Stimulated activated naive CD8-positive, alpha-beta T cell treated with anti-CD3 and anti-CD28 coated beads, Interleukin-15, Interleukin-2, amounts not matched to agents 100 ng/mL and 50 ng/mL, for 24 hours (primary cell): ENCODE results near the gene TNNC1.
A peak's percentile ranks its signal among the peaks of the same experiment; 100 is the strongest.

Experiments
- H3K27ac Mint-ChIP-seq: one replicate; pipeline ENCODE4 v1.8.0; 2021; ENCODE audit warnings: mild to moderate bottlenecking, mixed read lengths
- H3K27me3 Mint-ChIP-seq: one replicate; pipeline ENCODE4 v1.8.0; 2021; ENCODE audit warnings: mixed read lengths
- H3K36me3 Mint-ChIP-seq: one replicate; pipeline ENCODE4 v1.8.0; 2021; ENCODE audit warnings: low read depth, mixed read lengths
- H3K4me1 Mint-ChIP-seq: one replicate; pipeline ENCODE4 v1.8.0; 2021; ENCODE audit warnings: low read depth, mixed read lengths
- H3K4me3 Mint-ChIP-seq: one replicate; pipeline ENCODE4 v1.8.0; 2021; ENCODE audit warnings: mild to moderate bottlenecking, mixed read lengths
- H3K9me3 Mint-ChIP-seq: one replicate; pipeline ENCODE4 v1.8.0; 2021; ENCODE audit warnings: mixed read lengths

The TNNC1 gene

DNA sequence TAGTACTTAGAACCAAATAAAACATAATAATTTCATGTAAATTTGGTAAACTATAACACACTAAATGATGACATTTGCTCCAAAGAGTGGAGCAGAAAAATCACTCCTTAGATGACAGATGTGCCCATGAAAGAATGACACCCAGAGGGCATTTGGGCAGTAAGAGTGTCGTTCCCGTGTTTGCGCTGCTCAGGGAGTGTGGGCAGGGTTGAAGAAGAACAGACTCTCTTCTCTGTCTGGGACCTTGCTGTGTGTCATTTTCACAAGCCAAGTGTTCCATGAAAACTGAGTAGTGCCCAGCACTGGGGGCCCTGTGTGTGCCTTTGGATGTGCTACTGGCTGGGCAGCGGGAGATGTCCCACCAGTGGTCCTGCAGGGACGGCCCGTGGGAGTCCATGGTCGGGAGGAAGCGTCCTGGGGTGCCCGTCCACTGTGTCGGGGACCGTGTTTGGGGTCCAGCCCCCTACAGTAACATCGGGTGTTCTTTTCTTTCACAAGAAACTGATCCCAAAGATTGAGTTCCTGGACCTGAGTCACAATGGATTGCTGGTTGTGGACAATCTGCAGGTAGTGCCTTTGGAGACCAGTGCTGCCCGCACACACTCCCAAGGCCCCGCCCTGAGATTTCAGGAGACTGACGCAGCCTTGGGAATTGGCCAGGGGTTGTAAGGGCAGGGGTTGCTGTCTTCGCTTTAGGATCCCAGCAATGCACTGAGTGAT is 23.4 kb upstream of the TNNC1 start:
- Mint-ChIP-seq H3K27ac (no peak overlapping the region), H3K36me3 (peaks cover 53% of the 10 kb centered on the region), H3K27me3 (no peaks in the 10 kb centered on the region), H3K4me1 (no peaks in the 10 kb centered on the region), H3K4me3 (no peak overlapping the region), H3K9me3 (no peaks in the 10 kb centered on the region)

GRCh38 chr3:52473026-52473425 is 19.2 kb upstream of the TNNC1 start:
- Mint-ChIP-seq H3K4me3 (no peak overlapping the region), H3K4me1 (no peaks in the 10 kb centered on the region), H3K36me3 (peaks cover 31% of the 10 kb centered on the region), H3K27ac (no peak overlapping the region), H3K9me3 (no peaks in the 10 kb centered on the region), H3K27me3 (no peaks in the 10 kb centered on the region)

DNA sequence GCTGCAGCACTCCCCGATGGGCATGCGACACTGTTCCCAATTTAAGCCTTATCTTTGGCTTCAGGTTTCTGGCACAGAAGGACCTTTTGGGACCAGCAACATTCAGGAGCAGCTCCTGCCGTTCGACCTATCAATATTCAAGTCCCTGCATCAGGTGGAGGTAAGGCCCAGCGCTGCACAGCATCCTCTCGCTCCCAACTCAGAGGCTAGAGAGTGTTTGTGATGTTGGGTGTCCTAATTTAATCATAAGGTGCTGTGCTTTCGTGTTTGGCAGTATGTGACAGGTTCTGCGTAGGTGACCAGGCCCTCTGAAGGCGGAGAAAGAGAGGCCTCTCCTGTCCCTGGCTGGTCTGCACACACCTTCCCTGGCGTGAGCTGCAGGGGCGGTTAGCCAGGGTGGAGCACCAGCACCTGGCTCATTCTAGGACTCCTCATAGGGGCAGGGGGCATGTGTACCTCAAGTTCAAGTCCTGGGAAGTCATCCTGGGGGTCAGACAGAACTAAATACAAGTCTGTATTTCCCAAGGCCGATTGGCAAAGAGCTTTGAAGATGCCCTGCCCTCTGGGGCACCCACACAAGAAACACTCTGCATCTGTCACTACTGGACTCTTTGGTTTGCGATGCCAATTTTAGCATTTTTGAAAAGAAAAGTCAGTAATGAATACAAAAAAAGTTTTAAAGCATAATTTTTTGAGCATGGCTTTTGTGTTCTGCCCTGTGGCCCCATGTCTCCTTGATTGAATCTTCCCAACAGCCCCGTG is 18.6 kb upstream of the TNNC1 start:
- Mint-ChIP-seq H3K9me3 (no peaks in the 10 kb centered on the region), H3K27me3 (no peaks in the 10 kb centered on the region), H3K4me1 (no peaks in the 10 kb centered on the region), H3K4me3 (no peak overlapping the region), H3K36me3 (peaks cover 28% of the 10 kb centered on the region), H3K27ac (no peak overlapping the region)

DNA sequence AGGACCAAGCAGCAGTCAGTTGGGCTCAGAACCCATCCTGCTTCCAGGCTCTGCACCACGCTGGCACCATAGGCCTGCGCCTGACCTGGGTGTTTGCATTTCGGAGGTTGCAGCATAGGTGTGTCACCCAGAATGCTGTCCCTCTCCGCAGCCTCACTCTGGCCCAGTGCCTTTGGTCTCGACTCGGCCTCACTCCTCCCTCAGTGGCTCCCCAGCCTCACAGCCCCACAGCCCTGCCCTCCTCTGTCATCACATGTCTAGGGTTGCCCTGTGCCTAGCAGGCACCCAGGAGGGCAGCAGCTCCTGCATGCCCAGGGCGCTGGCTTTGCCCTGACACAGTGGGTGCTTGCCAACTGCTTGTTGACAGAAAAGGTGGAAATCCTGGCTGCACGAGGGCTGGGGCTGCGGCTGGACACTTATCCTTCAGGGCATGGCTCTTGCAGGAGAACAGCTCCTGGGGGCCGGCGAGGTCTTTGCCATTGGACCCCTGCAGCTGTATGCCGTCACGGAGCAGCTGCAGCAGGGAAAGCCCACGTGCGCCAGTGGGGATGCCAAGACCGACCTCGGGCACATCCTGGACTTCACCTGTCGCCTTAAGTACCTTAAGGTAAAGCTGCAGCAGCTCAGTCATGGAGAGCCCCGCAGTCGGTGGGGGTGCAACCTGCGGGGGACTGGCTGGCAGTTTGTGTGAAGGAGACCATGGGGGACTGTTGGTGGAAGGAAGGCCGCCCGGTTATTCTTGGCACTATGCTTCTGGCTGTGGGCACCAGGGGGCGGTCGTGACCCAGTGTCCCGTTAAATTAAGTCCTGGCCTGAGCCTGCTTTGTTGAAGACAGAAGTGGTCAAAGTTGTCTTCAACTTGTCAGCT is 17.8 kb upstream of the TNNC1 start:
- no peak overlapping the region for H3K4me3 Mint-ChIP-seq
- H3K36me3 Mint-ChIP-seq, result peaks cover 28% of the 10 kb centered on the region
- no peaks in the 10 kb centered on the region for H3K27me3 Mint-ChIP-seq
- H3K27ac Mint-ChIP-seq, result no peak overlapping the region
- H3K4me1 Mint-ChIP-seq, result no peaks in the 10 kb centered on the region
- no peaks in the 10 kb centered on the region for H3K9me3 Mint-ChIP-seq

DNA sequence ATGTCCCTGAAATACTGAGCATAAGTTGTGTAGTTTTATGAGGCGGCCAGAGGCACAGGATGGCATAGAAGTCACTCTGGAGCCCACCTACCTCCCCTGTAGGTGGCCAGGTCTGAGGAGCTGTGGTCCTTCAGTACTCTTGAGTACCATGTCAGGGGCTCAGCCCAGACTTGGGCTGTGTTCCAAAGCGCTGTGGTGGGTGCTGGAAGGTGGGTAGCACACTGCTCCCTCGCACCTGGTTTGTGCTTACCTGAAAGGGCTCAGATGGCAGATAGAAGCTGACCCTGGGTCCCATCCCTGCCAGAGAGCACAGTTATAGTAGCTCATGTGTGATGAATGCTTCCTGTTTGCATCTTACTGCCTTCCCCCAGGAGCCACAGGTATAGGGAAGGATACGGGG is 17.1 kb upstream of the TNNC1 start:
- no peaks in the 10 kb centered on the region for H3K9me3 Mint-ChIP-seq
- no peak overlapping the region for H3K27ac Mint-ChIP-seq
- no peaks in the 10 kb centered on the region for H3K27me3 Mint-ChIP-seq
- peaks cover 28% of the 10 kb centered on the region for H3K36me3 Mint-ChIP-seq
- H3K4me1 Mint-ChIP-seq, result no peaks in the 10 kb centered on the region
- H3K4me3 Mint-ChIP-seq, result no peak overlapping the region

GRCh38 chr3:52469001-52469400 is 15.2 kb upstream of the TNNC1 start:
- Mint-ChIP-seq H3K9me3 (no peaks in the 10 kb centered on the region), H3K27ac (peak overlapping the region; percentile 55), H3K36me3 (peaks cover 22% of the 10 kb centered on the region)

GRCh38 chr3:52468336-52468735 is 14.5 kb upstream of the TNNC1 start:
- Mint-ChIP-seq H3K27me3 (no peaks in the 10 kb centered on the region), H3K36me3 (peaks cover 23% of the 10 kb centered on the region), H3K9me3 (no peaks in the 10 kb centered on the region), H3K4me1 (peaks cover 2% of the 10 kb centered on the region), H3K27ac (peak overlapping the region; percentile 31), H3K4me3 (no peak overlapping the region)

More at GRCh38 chr3:52469001-52469400, 15.2 kb upstream of the TNNC1 start:
- no peaks in the 10 kb centered on the region for H3K27me3 Mint-ChIP-seq
- H3K4me1 Mint-ChIP-seq, result no peaks in the 10 kb centered on the region
- H3K4me3 Mint-ChIP-seq, result no peak overlapping the region

- Mint-ChIP-seq H3K4me1 (peaks cover 15% of the 10 kb centered on the region), H3K4me3 (no peak overlapping the region), H3K27me3 (no peaks in the 10 kb centered on the region), H3K9me3 (no peaks in the 10 kb centered on the region), H3K36me3 (peaks cover 32% of the 10 kb centered on the region), H3K27ac (no peak overlapping the region)
Measured at GRCh38 chr3:52463416-52463815, 9.6 kb upstream of the TNNC1 start.

- H3K27ac Mint-ChIP-seq, result no peak overlapping the region
- no peak overlapping the region for H3K4me3 Mint-ChIP-seq
- H3K4me1 Mint-ChIP-seq, result peaks cover 29% of the 10 kb centered on the region
- H3K27me3 Mint-ChIP-seq, result no peaks in the 10 kb centered on the region
- peaks cover 41% of the 10 kb centered on the region for H3K36me3 Mint-ChIP-seq
- H3K9me3 Mint-ChIP-seq, result no peaks in the 10 kb centered on the region
Measured at GRCh38 chr3:52461874-52462273, 8.0 kb upstream of the TNNC1 start.

- Mint-ChIP-seq H3K9me3 (no peaks in the 10 kb centered on the region), H3K4me3 (no peak overlapping the region), H3K4me1 (peaks cover 47% of the 10 kb centered on the region), H3K27me3 (no peaks in the 10 kb centered on the region), H3K36me3 (peaks cover 33% of the 10 kb centered on the region), H3K27ac (no peak overlapping the region)
Measured at GRCh38 chr3:52458770-52459545, 5.1 kb upstream of the TNNC1 start.

GRCh38 chr3:52458031-52458760 is 4.4 kb upstream of the TNNC1 start:
- Mint-ChIP-seq H3K9me3 (no peaks in the 10 kb centered on the region), H3K4me3 (no peak overlapping the region), H3K36me3 (peaks cover 28% of the 10 kb centered on the region), H3K4me1 (peaks cover 49% of the 10 kb centered on the region), H3K27me3 (no peaks in the 10 kb centered on the region), H3K27ac (no peak overlapping the region)

- peaks cover 24% of the 10 kb centered on the region for H3K36me3 Mint-ChIP-seq
- peak overlapping the region; percentile 90 for H3K4me3 Mint-ChIP-seq
- H3K27me3 Mint-ChIP-seq, result no peaks in the 10 kb centered on the region
- peak overlapping the region; percentile 95 for H3K27ac Mint-ChIP-seq
- H3K4me1 Mint-ChIP-seq, result peaks cover 44% of the 10 kb centered on the region
- no peaks in the 10 kb centered on the region for H3K9me3 Mint-ChIP-seq
Measured at GRCh38 chr3:52456800-52457183, 3.0 kb upstream of the TNNC1 start.

DNA sequence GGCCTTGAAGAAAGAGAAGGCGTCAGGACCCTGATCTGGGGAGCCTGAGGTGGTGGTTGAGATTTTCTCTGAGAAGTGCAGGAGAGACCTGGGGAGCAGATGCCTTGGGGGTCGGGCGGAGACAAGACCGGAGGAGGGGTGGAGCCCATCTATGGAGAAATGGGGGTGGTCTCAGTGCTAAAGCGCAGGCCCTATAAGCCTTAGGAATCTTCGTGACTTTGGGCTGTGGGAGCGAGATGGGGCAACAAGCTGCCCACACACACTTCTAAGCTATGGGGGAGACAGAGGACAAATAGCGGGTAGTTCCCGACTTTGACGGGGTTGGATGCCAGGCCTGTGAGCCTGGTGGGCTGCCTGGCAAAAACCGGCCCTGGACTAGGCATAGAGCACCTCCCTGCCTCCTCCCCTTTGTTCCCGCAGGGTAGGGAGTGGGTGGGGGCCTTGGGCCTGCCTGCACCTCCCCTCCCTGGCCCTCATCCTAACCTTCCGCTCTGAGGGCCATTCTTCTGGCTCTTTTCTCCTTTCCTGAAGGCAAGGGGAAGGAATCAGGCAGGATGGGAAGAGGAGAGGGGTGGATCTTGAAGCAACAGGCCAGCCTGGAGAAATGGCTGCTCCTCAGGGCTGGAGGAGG is 2.4 kb upstream of the TNNC1 start:
- Mint-ChIP-seq H3K27me3 (no peaks in the 10 kb centered on the region), H3K36me3 (peaks cover 24% of the 10 kb centered on the region), H3K4me1 (peaks cover 44% of the 10 kb centered on the region), H3K4me3 (peak overlapping the region; percentile 90), H3K27ac (peak overlapping the region; percentile 95), H3K9me3 (no peaks in the 10 kb centered on the region)
